Fibroblast of lung (primary cell): Measurements from ENCODE around the gene ADCK1.

Source experiments
- CTCF ChIP-seq, 2 donors: IDR thresholded peaks in 1 of 2; conservative IDR thresholded peaks in 1 of 2; 1 replicate in 1 of 2; 2 replicates in 1 of 2; pipeline ENCODE4 v1.5.1; 2011 to 2012; ENCODE audit warnings: low read length in 2 of 2, control low read depth in 1 of 2, inconsistent platforms in 1 of 2, low read depth in 1 of 2, mild to moderate bottlenecking in 1 of 2
- EZH2 ChIP-seq: IDR thresholded peaks from 2 replicates; pipeline ENCODE4 v1.5.1; 2012; ENCODE audit warnings: low read length, control low read depth, mild to moderate bottlenecking; ENCODE audit errors: missing control alignments

- TF ChIP-seq CTCF (conservative IDR thresholded peaks at IDR 0.05 in 1 of 2, IDR thresholded peaks at IDR 0.05 in 1 of 2; ENCODE audit: low read depth in 1 of 2, low read length in 2 of 2) (no peak), EZH2 (no peak)
Observed at GRCh38 chr14:77903937-77904617, 104.2 kb downstream of the ADCK1 start.
